ENCODE measurements around the gene MARK2.

- TF ChIP-seq YY1 (IDR thresholded peaks at IDR 0.05; ENCODE audit: insufficient read depth, insufficient read length): no peak
- no peak for TF ChIP-seq ZNF274 (IDR thresholded peaks at IDR 0.05; ENCODE audit: low read depth, low read length)
Observed at GRCh38 chr11:63889344-63889743, 50.4 kb downstream of the MARK2 start.

Data from NT2/D1 (cell line).